GM12865 (cell line): ENCODE results near the gene KCTD16.

Experiments used
- DNase-seq: peaks from one replicate; pipeline ENCODE4 v3.0.0; 2010; ENCODE audit warnings: low read depth
- H3K4me3 ChIP-seq: 2 replicates; pipeline ENCODE4 v1.5.1; 2011; ENCODE audit warnings: mild to moderate bottlenecking, low read depth, low read length, control low read depth
- CTCF ChIP-seq: IDR thresholded peaks from 2 replicates; pipeline ENCODE4 v1.5.1; 2011; ENCODE audit warnings: low read length, control low read depth, low read depth, inconsistent platforms; ENCODE audit not compliant: insufficient read depth; ENCODE audit errors: missing control alignments

KCTD16 gene

DNA sequence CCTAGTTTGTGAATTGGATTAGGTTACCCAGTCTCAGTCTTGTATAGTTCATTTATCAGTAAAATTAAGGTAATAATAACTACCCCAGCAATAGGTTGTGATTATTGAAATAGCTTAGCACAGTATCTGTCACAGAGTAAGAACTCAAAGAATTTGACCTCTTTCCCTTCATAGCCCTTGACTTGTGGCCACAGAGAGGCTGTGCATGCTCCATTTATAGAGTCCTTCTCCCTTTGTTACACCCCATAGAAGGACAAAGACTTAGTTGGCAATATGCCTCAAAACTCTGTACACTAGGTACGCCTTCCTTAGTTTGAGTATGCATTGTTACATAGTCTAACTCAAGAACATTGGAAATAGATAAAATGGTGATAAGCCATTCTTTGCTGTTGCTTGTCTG lies 257.2 kb downstream of the KCTD16 start:
- no peak overlapping the region for H3K4me3 ChIP-seq
- TF ChIP-seq CTCF: no peak

GRCh38 chr5:144428326-144428725 lies 257.7 kb downstream of the KCTD16 start:
- DNase-seq: no peak
- TF ChIP-seq CTCF: no peak
- no peak overlapping the region for H3K4me3 ChIP-seq

More for the DNA sequence above, 257.2 kb downstream of the KCTD16 start:
- no peak for DNase-seq

GRCh38 chr5:144429405-144429804 lies 258.7 kb downstream of the KCTD16 start:
- no peak for DNase-seq
- no peak overlapping the region for H3K4me3 ChIP-seq
- TF ChIP-seq CTCF: no peak

- TF ChIP-seq CTCF: no peak
- no peak for DNase-seq
- no peak overlapping the region for H3K4me3 ChIP-seq
Observed at GRCh38 chr5:144429905-144430304, 259.2 kb downstream of the KCTD16 start.

- H3K4me3 ChIP-seq: no peak overlapping the region
- no peak for DNase-seq
- TF ChIP-seq CTCF: no peak
Observed at GRCh38 chr5:144433140-144433822, 262.6 kb downstream of the KCTD16 start.

GRCh38 chr5:144433893-144434292 lies 263.2 kb downstream of the KCTD16 start:
- no peak overlapping the region for H3K4me3 ChIP-seq
- no peak for TF ChIP-seq CTCF
- no peak for DNase-seq

DNA sequence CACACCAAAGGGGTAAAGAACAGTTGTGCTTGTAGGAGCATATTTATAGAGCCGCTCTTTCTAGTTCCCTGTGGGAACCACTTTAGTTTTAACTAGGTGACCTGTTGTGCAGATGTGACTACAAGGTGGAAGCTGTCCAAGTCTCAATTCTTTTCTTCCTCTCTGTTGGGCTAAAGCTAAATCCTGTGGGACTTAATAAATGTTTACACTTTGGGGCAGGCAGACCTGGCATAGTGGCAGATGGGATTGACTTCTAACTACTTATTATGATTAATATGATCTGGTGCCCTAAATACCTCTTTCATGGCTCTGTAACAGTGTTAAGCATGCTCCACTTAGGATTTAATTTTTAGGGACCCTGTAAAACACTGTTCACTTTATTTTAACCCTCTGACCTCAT lies 265.3 kb downstream of the KCTD16 start:
- H3K4me3 ChIP-seq: no peak overlapping the region
- TF ChIP-seq CTCF: no peak
- DNase-seq: no peak
